Suprapubic skin (tissue), 4 donors: Measurements from ENCODE around the gene FBXO48.

Experiments
- CTCF ChIP-seq, 2 donors: fragments of 200-600 bp in 1 of 2; fragments of 450-650 bp in 1 of 2; sonication (generic) in 1 of 2; IDR thresholded peaks; one replicate each; pipeline ENCODE4 v1.5.1; 2016 to 2019; ENCODE audit warnings: antibody characterized with exemption in 2 of 2, mild to moderate bottlenecking in 1 of 2, moderate library complexity in 1 of 2
- EP300 ChIP-seq: sonication (generic); formaldehyde crosslinking; IDR thresholded peaks from one replicate; pipeline ENCODE4 v1.6.1; 2017; ENCODE audit warnings: antibody characterized with exemption
- POLR2AphosphoS5 ChIP-seq, 3 donors: sonication (generic); formaldehyde crosslinking; IDR thresholded peaks; one replicate each; pipeline ENCODE4 v1.6.1; 2017; ENCODE audit warnings: antibody characterized with exemption in 3 of 3

GRCh38 chr2:68468801-68469200 lies 1.7 kb upstream of the FBXO48 start:
- no peak for TF ChIP-seq CTCF (IDR thresholded peaks at IDR 0.05)
- no peak for TF ChIP-seq POLR2AphosphoS5 (IDR thresholded peaks at IDR 0.05)
- no peak for TF ChIP-seq EP300
